HEK293 (cell line): ENCODE measurements around the gene MBD3L1.
A peak's percentile ranks its signal among the peaks of the same experiment; 100 is the strongest.

Experiments used
- ATF2 ChIP-seq: fragments of 450-650 bp; formaldehyde crosslinking; IDR thresholded peaks from 2 replicates; pipeline ENCODE4 v1.5.1; 2016; ENCODE audit warnings: missing biosample characterization, missing genetic modification characterization, low read depth
- CTCF ChIP-seq: fragments of 450-650 bp; formaldehyde crosslinking; IDR thresholded peaks from 2 replicates; pipeline ENCODE4 v1.5.1; 2016; ENCODE audit warnings: missing biosample characterization, missing genetic modification characterization
- KLF8 ChIP-seq: fragments of 450-650 bp; formaldehyde crosslinking; IDR thresholded peaks from 2 replicates; pipeline ENCODE4 v1.5.1; 2016; ENCODE audit warnings: missing biosample characterization, missing genetic modification characterization
- SETDB1 ChIP-seq: IDR thresholded peaks from one replicate; pipeline ENCODE4 v1.6.1; 2017; ENCODE audit warnings: mild to moderate bottlenecking, low read length, moderate library complexity, mixed read lengths; ENCODE audit not compliant: insufficient read length
- ZNF157 ChIP-seq: fragments of 450-650 bp; formaldehyde crosslinking; IDR thresholded peaks from 2 replicates; pipeline ENCODE4 v1.5.1; 2016; ENCODE audit warnings: missing biosample characterization, missing genetic modification characterization
- ZNF248 ChIP-seq: fragments of 450-650 bp; formaldehyde crosslinking; IDR thresholded peaks from 2 replicates; pipeline ENCODE4 v1.5.1; 2017; ENCODE audit warnings: missing biosample characterization, missing genetic modification characterization
- ZNF274 ChIP-seq, 2 experiments: fragments of 200-500 bp in 1 of 2; fragments of 450-650 bp in 1 of 2; sonication (Bioruptor generic) in 1 of 2; formaldehyde crosslinking in 1 of 2; IDR thresholded peaks; 2 replicates each; pipeline versions ENCODE4 v1.5.1 to v1.6.1; 2014 to 2016; ENCODE audit warnings: borderline replicate concordance in 1 of 2, inconsistent platforms in 1 of 2, low read length in 1 of 2, missing biosample characterization in 1 of 2, missing genetic modification characterization in 1 of 2
- ZNF580 ChIP-seq: fragments of 450-650 bp; formaldehyde crosslinking; IDR thresholded peaks from 2 replicates; pipeline ENCODE4 v1.5.1; 2016; ENCODE audit warnings: missing biosample characterization, missing genetic modification characterization
- TF ChIP-seq, protein P1 (sequence below): fragments of 450-650 bp; formaldehyde crosslinking; IDR thresholded peaks from 2 replicates; pipeline ENCODE4 v1.5.1; 2016; ENCODE audit warnings: missing biosample characterization, missing genetic modification characterization

DNA sequence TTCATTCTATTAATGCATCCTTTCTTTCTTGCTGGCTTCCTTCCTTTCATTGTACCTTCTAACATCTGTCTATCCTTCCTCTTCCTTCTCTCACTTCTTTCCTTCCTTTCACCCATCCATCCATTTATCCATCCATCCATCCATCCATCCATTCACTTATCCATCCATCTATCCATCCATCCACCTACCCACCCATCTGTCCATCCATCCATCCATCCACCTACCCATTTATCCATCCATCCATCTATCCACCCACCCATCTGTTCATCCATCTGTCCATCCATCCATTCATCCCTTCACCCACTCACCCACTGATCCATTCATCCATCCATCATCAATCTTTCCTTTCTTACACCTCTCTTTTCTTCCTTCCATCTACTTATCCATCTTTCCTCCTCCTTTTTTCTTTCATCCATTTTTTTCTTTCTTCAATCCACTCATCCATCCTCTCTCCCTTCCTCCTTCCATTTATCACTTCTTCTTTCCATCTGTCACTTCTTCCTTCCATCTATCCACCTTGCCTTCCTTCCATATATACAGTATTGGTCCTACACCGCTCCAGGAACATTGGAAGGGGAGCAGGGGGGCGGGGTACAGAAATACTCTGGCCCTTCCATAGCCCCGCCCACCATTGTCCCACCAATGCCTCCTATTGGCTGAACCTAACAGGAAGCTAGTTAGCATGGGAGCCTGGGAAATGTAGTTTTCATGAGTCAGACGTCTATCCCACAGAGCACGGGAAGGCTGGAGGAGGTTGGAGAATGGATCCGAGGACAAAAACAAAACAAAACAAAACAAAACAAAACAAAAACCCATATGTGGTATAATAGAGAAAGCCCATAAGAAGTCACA, 45.9 kb downstream of the MBD3L1 start:
- TF ChIP-seq CTCF (tag by site-specific recombination) (no peak), SETDB1 (no peak), ZNF274 (IDR thresholded peaks at IDR 0.05; ENCODE audit: low read length) (no peak), ZNF274 (tag by site-specific recombination; IDR thresholded peaks at IDR 0.05; ENCODE audit: borderline replicate concordance) (no peak; the same call in 1 of the 2 replicates), ZNF580 (tag by site-specific recombination) (no peak), KLF8 (tag by site-specific recombination) (no peak), ZNF248 (tag by site-specific recombination) (0 out of 2 replicates have a peak, but pooled peaks have one; percentile 8), ZNF157 (tag by site-specific recombination) (no peak), ATF2 (tag by site-specific recombination) (no peak)
- TF ChIP-seq, protein P1, sequence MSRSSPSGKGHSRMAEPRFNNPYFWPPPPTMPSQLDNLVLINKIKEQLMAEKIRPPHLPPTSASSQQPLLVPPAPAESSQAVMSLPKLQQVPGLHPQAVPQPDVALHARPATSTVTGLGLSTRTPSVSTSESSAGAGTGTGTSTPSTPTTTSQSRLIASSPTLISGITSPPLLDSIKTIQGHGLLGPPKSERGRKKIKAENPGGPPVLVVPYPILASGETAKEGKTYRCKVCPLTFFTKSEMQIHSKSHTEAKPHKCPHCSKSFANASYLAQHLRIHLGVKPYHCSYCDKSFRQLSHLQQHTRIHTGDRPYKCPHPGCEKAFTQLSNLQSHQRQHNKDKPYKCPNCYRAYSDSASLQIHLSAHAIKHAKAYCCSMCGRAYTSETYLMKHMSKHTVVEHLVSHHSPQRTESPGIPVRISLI (tag by site-specific recombination): no peak
